Measurements from ENCODE around the gene STARD13.

GRCh38 chr13:33174931-33175330 lies 110.6 kb downstream of the STARD13 start:
- TF ChIP-seq EZH2 (IDR thresholded peaks at IDR 0.05), result no peak
- no peak for TF ChIP-seq CTCF (IDR thresholded peaks at IDR 0.05)
